SH-SY5Y (cell line): ENCODE results near the gene ADAM12.

ENCODE experiments used
- GATA2 ChIP-seq: IDR thresholded peaks from 2 replicates; pipeline ENCODE4 v1.6.1; 2011; ENCODE audit warnings: mild to moderate bottlenecking, low read depth, low read length
- GATA3 ChIP-seq: IDR thresholded peaks from 2 replicates; pipeline ENCODE4 v1.6.1; 2011; ENCODE audit warnings: low read depth, mild to moderate bottlenecking, low read length, moderate library complexity

Gene ADAM12

DNA sequence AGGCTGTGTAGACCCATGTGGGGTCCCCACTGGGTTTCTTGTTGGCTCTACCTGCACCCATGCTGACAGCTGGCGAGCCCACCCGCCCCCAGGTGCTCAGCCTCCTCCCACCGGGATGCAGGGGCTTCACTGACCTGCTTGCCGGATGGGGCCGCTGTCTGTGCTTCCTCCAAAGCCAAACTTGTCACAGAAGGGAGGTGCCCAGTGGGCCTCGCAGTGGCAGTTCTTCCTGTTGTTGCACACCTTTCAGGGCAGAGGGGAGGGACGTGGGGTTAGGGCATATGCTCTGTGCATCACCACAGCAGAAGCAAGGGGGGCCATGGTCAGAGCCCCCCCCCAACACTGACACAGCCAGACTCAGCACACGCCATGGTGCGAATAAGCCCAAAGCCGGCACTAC, 345.4 kb downstream of the ADAM12 start:
- TF ChIP-seq GATA2 (no peak), GATA3 (no peak)

GRCh38 chr10:126042354-126042753, 345.9 kb downstream of the ADAM12 start:
- TF ChIP-seq GATA2 (no peak), GATA3 (no peak)

DNA sequence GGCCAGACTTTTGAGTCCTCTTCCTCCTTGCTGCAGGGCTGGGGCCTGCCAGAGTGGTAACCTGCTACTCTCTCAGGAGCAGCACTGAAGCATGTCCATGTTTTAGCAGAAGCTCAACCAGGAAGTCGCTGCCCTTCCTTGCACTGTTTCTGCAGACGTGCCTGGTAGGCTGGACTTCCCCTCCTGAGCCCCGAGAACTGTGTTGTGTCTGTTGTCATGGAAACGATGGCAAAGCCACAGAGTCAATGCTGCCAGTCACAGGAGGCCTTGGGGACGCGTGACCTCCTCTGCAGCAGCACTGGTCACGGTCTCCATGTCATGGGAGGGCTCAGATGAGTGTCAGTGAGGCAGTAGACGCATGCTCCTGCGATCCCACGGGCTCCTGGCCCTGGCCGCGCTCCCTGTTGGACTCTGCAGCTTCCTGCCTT, 346.5 kb downstream of the ADAM12 start:
- TF ChIP-seq GATA2 = no peak
- TF ChIP-seq GATA3 = no peak

DNA sequence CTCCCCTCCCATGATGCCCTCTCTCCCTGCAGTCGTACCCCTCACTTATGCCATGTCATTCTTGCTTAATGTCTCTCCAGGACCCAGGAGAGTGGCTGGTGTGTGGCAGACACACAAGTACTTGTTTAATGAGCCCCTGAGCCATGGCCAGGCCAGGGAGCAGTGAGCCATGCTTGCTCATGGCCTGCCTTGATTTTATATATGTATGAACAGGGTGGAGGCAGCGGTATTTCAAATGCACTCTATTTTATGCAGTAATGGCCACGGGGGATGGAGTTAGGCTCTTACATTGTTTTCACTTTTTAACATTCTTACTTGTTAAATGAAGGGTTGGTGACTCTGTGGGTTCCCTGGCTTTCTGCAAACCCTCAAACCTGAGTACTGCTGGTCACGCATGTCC, 347.2 kb downstream of the ADAM12 start:
- TF ChIP-seq GATA3 (no peak), GATA2 (no peak)

DNA sequence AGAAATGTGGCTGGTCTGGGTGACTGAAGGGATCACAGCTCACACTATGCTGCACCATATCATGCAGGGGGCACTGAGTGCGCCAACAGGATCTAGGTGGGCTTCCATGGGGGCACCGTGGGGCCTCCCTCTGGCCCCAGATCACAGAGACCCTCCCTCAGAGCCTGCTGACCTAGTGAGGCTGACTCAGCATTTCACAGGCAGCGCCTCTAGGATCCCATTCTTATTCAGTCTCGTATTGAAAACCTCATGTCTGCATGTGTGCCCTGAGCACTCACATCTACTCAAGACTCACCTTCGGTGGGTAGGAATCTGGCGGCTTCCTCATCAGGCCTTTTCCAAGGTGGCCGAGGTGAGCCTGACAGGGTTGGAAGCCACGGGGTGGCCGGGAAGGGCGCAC, 350.3 kb downstream of the ADAM12 start:
- TF ChIP-seq GATA3 = no peak
- no peak for TF ChIP-seq GATA2

GRCh38 chr10:126036515-126036914, 351.8 kb downstream of the ADAM12 start:
- TF ChIP-seq GATA3 = no peak

DNA sequence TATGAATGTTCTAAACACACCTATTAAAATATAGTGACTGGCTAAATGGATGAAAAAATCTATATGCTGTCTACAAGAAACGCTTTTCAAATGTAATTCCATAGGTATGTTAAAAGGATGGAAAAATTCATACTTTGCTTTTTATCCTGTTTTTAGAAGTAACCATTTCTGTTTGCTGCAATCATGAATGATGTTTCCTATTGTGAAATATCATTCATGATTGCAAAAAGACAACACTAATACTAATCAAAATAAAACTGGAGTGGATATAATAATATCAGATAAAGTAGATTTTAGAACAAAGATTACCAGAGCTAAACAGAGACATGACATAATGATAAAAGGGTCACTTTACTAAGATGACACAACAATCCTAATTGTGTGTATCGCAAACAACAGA, 353.7 kb downstream of the ADAM12 start:
- no peak for TF ChIP-seq GATA2
- no peak for TF ChIP-seq GATA3

- TF ChIP-seq GATA2 (no peak), GATA3 (no peak)
These were observed 358.3 kb downstream of the ADAM12 start for GRCh38 chr10:126029999-126030398.

DNA sequence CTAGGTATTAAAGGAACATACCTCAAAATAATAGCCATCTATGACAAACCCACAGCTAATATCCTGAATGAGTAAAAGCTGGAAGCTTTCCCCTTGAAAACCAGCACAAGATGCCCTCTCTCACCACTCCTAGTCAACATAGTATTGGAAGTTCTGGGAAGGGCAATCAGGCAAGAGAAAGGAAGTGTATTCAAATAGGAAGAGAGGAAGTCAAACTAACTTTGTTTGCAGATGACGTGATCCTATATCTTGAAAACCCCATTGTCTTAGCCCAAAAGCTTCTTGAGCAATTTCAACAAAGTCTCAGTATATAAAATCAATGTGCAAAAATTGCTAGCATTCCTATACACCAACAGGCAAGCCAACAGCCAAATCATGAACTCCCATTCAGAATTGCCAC, 360.6 kb downstream of the ADAM12 start:
- TF ChIP-seq GATA2 = no peak

DNA sequence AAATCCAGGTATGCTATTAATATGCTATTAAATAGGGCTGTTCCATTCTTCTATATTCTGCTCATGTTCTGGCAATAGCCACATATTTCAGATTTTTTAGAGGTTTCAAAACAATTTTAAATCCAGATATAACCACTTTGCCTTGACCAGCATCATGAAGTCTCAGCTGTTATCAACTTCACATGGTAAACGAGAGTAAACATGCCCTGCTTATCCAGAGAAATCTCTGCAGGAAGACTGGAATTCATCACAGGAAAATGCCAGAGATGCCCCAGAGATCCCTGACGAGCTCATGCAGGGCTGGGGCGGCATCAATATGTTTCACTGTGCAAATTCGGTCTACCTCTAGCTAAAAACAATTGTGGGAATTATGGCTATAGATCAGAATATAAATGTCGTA, 365.4 kb downstream of the ADAM12 start:
- no peak for TF ChIP-seq GATA2
- TF ChIP-seq GATA3 = no peak

- no peak for TF ChIP-seq GATA3
- TF ChIP-seq GATA2 = no peak
These were observed 366.3 kb downstream of the ADAM12 start for GRCh38 chr10:126021833-126022500.

DNA sequence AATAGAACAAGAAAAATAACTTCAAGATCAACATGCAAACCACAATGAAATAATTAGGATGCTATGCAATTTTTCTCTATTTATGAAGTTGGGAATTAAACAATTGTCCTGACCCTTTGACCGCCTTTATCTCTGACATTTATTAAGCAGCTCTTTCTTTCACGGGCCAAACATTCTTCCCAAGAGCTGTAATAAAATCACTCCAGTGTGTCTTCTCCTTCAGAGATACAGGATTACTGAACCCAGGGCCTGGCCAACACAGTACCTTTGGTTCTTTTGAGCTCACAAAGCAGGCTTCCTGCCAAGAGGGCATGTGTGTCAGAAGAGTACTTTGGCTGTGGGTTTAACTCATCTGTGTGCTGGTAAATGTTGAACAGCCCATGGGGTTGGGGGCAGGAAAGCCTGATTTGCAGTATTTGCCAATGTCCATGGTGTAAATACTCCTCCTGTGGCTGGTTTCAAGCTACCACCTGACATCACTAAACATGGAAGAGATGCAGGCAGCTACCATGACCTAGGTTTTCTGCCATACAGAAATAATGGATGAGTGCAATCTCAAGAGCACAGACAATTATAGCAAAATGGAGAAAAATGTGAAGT, 370.2 kb downstream of the ADAM12 start:
- no peak for TF ChIP-seq GATA3
- TF ChIP-seq GATA2 = no peak

DNA sequence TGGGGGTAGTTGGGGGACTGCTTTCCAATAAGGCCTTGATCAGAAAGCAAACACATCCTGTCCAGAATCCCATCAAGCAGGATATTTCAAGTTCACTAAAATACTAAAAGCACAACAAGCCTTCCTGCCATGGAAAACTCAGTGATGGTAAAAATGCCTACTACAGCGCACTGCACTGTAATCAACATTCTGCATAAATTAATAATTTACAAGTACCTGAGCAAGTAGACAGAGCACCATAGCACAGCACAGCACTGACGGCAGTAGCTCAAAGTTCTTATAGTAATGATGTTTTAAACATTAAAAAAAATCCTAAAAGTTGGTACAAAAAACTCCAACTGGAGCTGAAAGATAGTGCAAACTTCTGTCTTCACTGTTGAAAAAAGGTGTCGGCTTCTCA, 371.4 kb downstream of the ADAM12 start:
- no peak for TF ChIP-seq GATA3
- TF ChIP-seq GATA2 = no peak

- TF ChIP-seq GATA3 (no peak), GATA2 (no peak)
These were observed 372.0 kb downstream of the ADAM12 start for GRCh38 chr10:126016156-126016805.

DNA sequence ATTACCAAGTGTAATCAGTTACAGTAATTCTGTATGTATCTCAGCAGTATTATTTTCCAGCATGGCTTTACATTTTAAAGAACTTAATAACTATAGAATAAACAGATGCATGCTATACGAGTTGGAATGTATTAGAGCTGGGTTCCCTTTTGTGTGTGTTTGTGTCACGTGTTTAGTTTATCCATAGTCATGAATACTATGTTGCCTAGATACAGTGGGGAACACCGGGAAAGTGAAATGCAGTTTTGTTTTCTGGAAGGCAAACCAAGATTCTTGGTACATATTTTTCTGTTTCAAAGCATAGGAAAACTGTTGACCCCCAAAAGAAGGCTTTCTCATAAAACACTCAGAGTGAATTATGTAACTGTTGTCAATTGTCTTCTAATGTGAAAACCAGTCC, 372.9 kb downstream of the ADAM12 start:
- TF ChIP-seq GATA3 (no peak), GATA2 (no peak)
